ENCODE data around the gene PCK1. TPM values are rescaled to one million over a fixed set of nuclear protein-coding genes. Genes with fewer than 3 reads are reported as not detected.

Gene PCK1
- total RNA-seq, 1 donor from 2014 or later, result not detected

- Mint-ChIP-seq H3K4me1 (peaks cover 13% of the 10 kb centered on the region), H3K9me3 (peaks cover 3% of the 10 kb centered on the region), H3K36me3 (ENCODE audit: low read depth) (no peaks in the 10 kb centered on the region), H3K4me3 (no peak overlapping the region), H3K27ac (ENCODE audit: unreplicated experiment) (no peak overlapping the region), H3K27me3 (ENCODE audit: low read depth) (peaks cover 10% of the 10 kb centered on the region)
- no peak for DNase-seq (ENCODE audit: low read depth, low spot score)
- TF ChIP-seq CTCF (conservative IDR thresholded peaks at IDR 0.05), result no peak
Measured at GRCh38 chr20:57573242-57573641, 12.3 kb downstream of the PCK1 start.

- H3K36me3 Mint-ChIP-seq (ENCODE audit: low read depth), result no peaks in the 10 kb centered on the region
- DNase-seq (ENCODE audit: low read depth, low spot score), result no peak
- no peak overlapping the region for H3K4me3 Mint-ChIP-seq
- peaks cover 3% of the 10 kb centered on the region for H3K9me3 Mint-ChIP-seq
- peaks cover 13% of the 10 kb centered on the region for H3K4me1 Mint-ChIP-seq
- no peak overlapping the region for H3K27ac Mint-ChIP-seq (ENCODE audit: unreplicated experiment)
- TF ChIP-seq CTCF (conservative IDR thresholded peaks at IDR 0.05), result peak; percentile 46
- H3K27me3 Mint-ChIP-seq (ENCODE audit: low read depth), result peaks cover 10% of the 10 kb centered on the region
Measured at GRCh38 chr20:57573894-57574293, 13.0 kb downstream of the PCK1 start.

- peaks cover 3% of the 10 kb centered on the region for H3K9me3 Mint-ChIP-seq
- no peak for DNase-seq (ENCODE audit: low read depth, low spot score)
- H3K27me3 Mint-ChIP-seq (ENCODE audit: low read depth), result peaks cover 17% of the 10 kb centered on the region
- peaks cover 19% of the 10 kb centered on the region for H3K4me1 Mint-ChIP-seq
- H3K27ac Mint-ChIP-seq (ENCODE audit: unreplicated experiment), result no peak overlapping the region
- H3K4me3 Mint-ChIP-seq, result no peak overlapping the region
- no peaks in the 10 kb centered on the region for H3K36me3 Mint-ChIP-seq (ENCODE audit: low read depth)
- TF ChIP-seq CTCF (conservative IDR thresholded peaks at IDR 0.05), result no peak
Measured at GRCh38 chr20:57574954-57575353, 14.0 kb downstream of the PCK1 start.

- no peaks in the 10 kb centered on the region for H3K36me3 Mint-ChIP-seq (ENCODE audit: low read depth)
- no peak for DNase-seq (ENCODE audit: low read depth, low spot score)
- no peak overlapping the region for H3K27ac Mint-ChIP-seq (ENCODE audit: unreplicated experiment)
- H3K4me3 Mint-ChIP-seq, result no peak overlapping the region
- peaks cover 19% of the 10 kb centered on the region for H3K4me1 Mint-ChIP-seq
- H3K27me3 Mint-ChIP-seq (ENCODE audit: low read depth), result peaks cover 28% of the 10 kb centered on the region
- H3K9me3 Mint-ChIP-seq, result no peaks in the 10 kb centered on the region
- TF ChIP-seq CTCF (conservative IDR thresholded peaks at IDR 0.05), result no peak
Measured at GRCh38 chr20:57576002-57576401, 15.1 kb downstream of the PCK1 start.

- Mint-ChIP-seq H3K4me3 (no peak overlapping the region), H3K27me3 (ENCODE audit: low read depth) (peaks cover 35% of the 10 kb centered on the region)
Measured at GRCh38 chr20:57576617-57577550, 16.0 kb downstream of the PCK1 start.

More at GRCh38 chr20:57576617-57577550, 16.0 kb downstream of the PCK1 start:
- no peaks in the 10 kb centered on the region for H3K9me3 Mint-ChIP-seq
- H3K4me1 Mint-ChIP-seq, result peaks cover 19% of the 10 kb centered on the region
- H3K27ac Mint-ChIP-seq (ENCODE audit: unreplicated experiment), result no peak overlapping the region
- no peak for TF ChIP-seq CTCF (conservative IDR thresholded peaks at IDR 0.05)
- no peak for DNase-seq (ENCODE audit: low read depth, low spot score)
- no peaks in the 10 kb centered on the region for H3K36me3 Mint-ChIP-seq (ENCODE audit: low read depth)

All from neural crest cell (in vitro differentiated cells).